NCI-H748 treated with DMSO at 0.1 percent for 48 hours (cell line): ENCODE measurements around the gene VPS13D.
A peak's percentile ranks its signal among the peaks of the same experiment; 100 is the strongest.

Experiments used
- DNase-seq: peaks from one replicate; lab custom pipeline; 2025; lab: John Stamatoyannopoulos, UW

Gene VPS13D

GRCh38 chr1:12339811-12340543 lies 110.1 kb downstream of the VPS13D start:
- peak; percentile 32 for DNase-seq

- DNase-seq, result no peak
These were observed 110.7 kb downstream of the VPS13D start for GRCh38 chr1:12340544-12340930.

- DNase-seq, result no peak
These were observed 111.8 kb downstream of the VPS13D start for GRCh38 chr1:12341667-12342066.

GRCh38 chr1:12342401-12343003 lies 112.7 kb downstream of the VPS13D start:
- DNase-seq, result no peak

GRCh38 chr1:12343823-12344487 lies 114.1 kb downstream of the VPS13D start:
- DNase-seq, result no peak

GRCh38 chr1:12344596-12345349 lies 114.9 kb downstream of the VPS13D start:
- DNase-seq, result no peak

- no peak for DNase-seq
These were observed 115.8 kb downstream of the VPS13D start for GRCh38 chr1:12345350-12346217.

GRCh38 chr1:12346483-12347151 lies 116.8 kb downstream of the VPS13D start:
- no peak for DNase-seq

GRCh38 chr1:12348113-12348512 lies 118.3 kb downstream of the VPS13D start:
- no peak for DNase-seq

GRCh38 chr1:12353981-12354380 lies 124.2 kb downstream of the VPS13D start:
- no peak for DNase-seq

GRCh38 chr1:12356004-12356890 lies 126.4 kb downstream of the VPS13D start:
- DNase-seq, result no peak

- no peak for DNase-seq
These were observed 128.7 kb downstream of the VPS13D start for GRCh38 chr1:12358499-12358898.

- DNase-seq, result no peak
These were observed 129.7 kb downstream of the VPS13D start for GRCh38 chr1:12359359-12360133.

GRCh38 chr1:12368646-12369045 lies 138.8 kb downstream of the VPS13D start:
- no peak for DNase-seq

- DNase-seq, result no peak
These were observed 139.4 kb downstream of the VPS13D start for GRCh38 chr1:12369258-12369657.

- DNase-seq, result no peak
These were observed 140.6 kb downstream of the VPS13D start for GRCh38 chr1:12370333-12370975.

GRCh38 chr1:12371053-12371452 lies 141.2 kb downstream of the VPS13D start:
- DNase-seq, result no peak

- no peak for DNase-seq
These were observed 142.3 kb downstream of the VPS13D start for GRCh38 chr1:12372180-12372579.

GRCh38 chr1:12372761-12373160 lies 142.9 kb downstream of the VPS13D start:
- no peak for DNase-seq
